Muscle of leg (tissue), 11 donors: Measurements from ENCODE around the gene DEK. TPM values are rescaled to one million over a fixed set of nuclear protein-coding genes. Genes with fewer than 3 reads are reported as not detected.
"Not testable (repeated sequence)": the region's sequence is repeated elsewhere in the genome, so short reads cannot be mapped to it uniquely, and the experiment has no call there.

Experiments
- DNase-seq: peaks from one replicate; pipeline ENCODE4 v3.0.0; 2013
- H3K27ac ChIP-seq: one replicate; pipeline ENCODE4 v1.5.1; 2013; ENCODE audit warnings: mild to moderate bottlenecking, low read length, control low read depth
- H3K27me3 ChIP-seq: one replicate; pipeline ENCODE4 v1.6.1; 2013; ENCODE audit warnings: low read length; ENCODE audit not compliant: control insufficient read depth, insufficient read depth
- H3K36me3 ChIP-seq: one replicate; pipeline ENCODE4 v1.6.1; 2013; ENCODE audit warnings: low read length; ENCODE audit not compliant: control insufficient read depth, insufficient read depth
- H3K4me1 ChIP-seq: one replicate; pipeline ENCODE4 v1.6.1; 2013; ENCODE audit warnings: low read length; ENCODE audit not compliant: control insufficient read depth, insufficient read depth
- H3K4me3 ChIP-seq: one replicate; pipeline ENCODE4 v1.5.1; 2013; ENCODE audit warnings: low read length, control low read depth
- H3K9me3 ChIP-seq: replicated peaks from 2 replicates; pipeline ENCODE4 v1.6.1; 2013; ENCODE audit warnings: low read depth, low read length; ENCODE audit not compliant: control insufficient read depth
- WGBS: methylation state at CpG from one replicate; pipeline ENCODE4 v1.1.5; 2013; ENCODE audit warnings: missing lambda C conversion rate; ENCODE audit not compliant: insufficient coverage; 5-methylcytosine and 5-hydroxymethylcytosine counted together
- polyA plus RNA-seq, 8 donors: library from polyadenylated mRNA; unstranded; fragments of 120-200 nt; gene quantifications; one replicate each; pipeline versions ENCODE4 v1.2.1 to v1.2.3, GENCODE V29; 2013; ENCODE audit warnings: inconsistent platforms in 1 of 8, low replicate concordance in 1 of 8; ENCODE audit not compliant: insufficient read length in 8 of 8, insufficient read depth in 1 of 8
- total RNA-seq: library from RNA; stranded (reverse); fragments of 120-200 nt; gene quantifications from one replicate; pipeline ENCODE4 v1.2.4, GENCODE V29; 2013

The DEK gene
- total and polyA plus RNA-seq, 9 donors: 82.6 to 141 (median 120) TPM

GRCh38 chr6:18186540-18187250 is 77.6 kb downstream of the DEK start:
- H3K36me3 ChIP-seq: peaks cover 14% of the 10 kb centered on the region
- WGBS: 78% methylated on average over 3 of the region's 4 CpGs

GRCh38 chr6:18186033-18186432 is 78.3 kb downstream of the DEK start:
- no peak overlapping the region for H3K4me3 ChIP-seq
- H3K27ac ChIP-seq: no peak overlapping the region
- H3K27me3 ChIP-seq: no peaks in the 10 kb centered on the region
- H3K4me1 ChIP-seq: no peaks in the 10 kb centered on the region
- peaks cover 7% of the 10 kb centered on the region for H3K36me3 ChIP-seq
- no peak for DNase-seq
- WGBS: 0% methylated on average over 1 of the region's 2 CpGs
- H3K9me3 ChIP-seq: no peaks in the 10 kb centered on the region

More at GRCh38 chr6:18186540-18187250, 77.6 kb downstream of the DEK start:
- Histone ChIP-seq H3K4me1 (no peaks in the 10 kb centered on the region), H3K27me3 (no peaks in the 10 kb centered on the region), H3K27ac (no peak overlapping the region), H3K4me3 (no peak overlapping the region), H3K9me3 (no peaks in the 10 kb centered on the region)
- no peak for DNase-seq

GRCh38 chr6:18185624-18186023 is 78.7 kb downstream of the DEK start:
- no peaks in the 10 kb centered on the region for H3K9me3 ChIP-seq
- WGBS: no CpG with 5 or more reads among the region's 1 CpG

GRCh38 chr6:18183766-18184165 is 80.6 kb downstream of the DEK start:
- Histone ChIP-seq H3K27ac (no peak overlapping the region), H3K36me3 (peaks cover 3% of the 10 kb centered on the region), H3K9me3 (no peaks in the 10 kb centered on the region), H3K4me1 (no peaks in the 10 kb centered on the region), H3K4me3 (no peak overlapping the region), H3K27me3 (no peaks in the 10 kb centered on the region)
- WGBS: no CpG with 5 or more reads among the region's 4 CpGs
- DNase-seq: peak; percentile 31

More at GRCh38 chr6:18185624-18186023, 78.7 kb downstream of the DEK start:
- Histone ChIP-seq H3K4me3 (no peak overlapping the region), H3K4me1 (no peaks in the 10 kb centered on the region), H3K36me3 (peaks cover 6% of the 10 kb centered on the region), H3K27ac (no peak overlapping the region), H3K27me3 (no peaks in the 10 kb centered on the region)
- DNase-seq: no peak

GRCh38 chr6:18182568-18182967 is 81.8 kb downstream of the DEK start:
- no CpG with 5 or more reads among the region's 4 CpGs for WGBS
- no peak overlapping the region for H3K4me3 ChIP-seq
- H3K36me3 ChIP-seq: no peaks in the 10 kb centered on the region
- H3K27me3 ChIP-seq: no peaks in the 10 kb centered on the region
- no peaks in the 10 kb centered on the region for H3K9me3 ChIP-seq
- H3K4me1 ChIP-seq: no peaks in the 10 kb centered on the region
- H3K27ac ChIP-seq: no peak overlapping the region
- DNase-seq: no peak

GRCh38 chr6:18179770-18180356 is 84.5 kb downstream of the DEK start:
- H3K27ac ChIP-seq: no peak overlapping the region
- no peaks in the 10 kb centered on the region for H3K36me3 ChIP-seq
- H3K4me1 ChIP-seq: no peaks in the 10 kb centered on the region
- H3K9me3 ChIP-seq: no peaks in the 10 kb centered on the region
- 69% methylated on average over 2 of the region's 5 CpGs for WGBS
- DNase-seq: peak; percentile 43
- H3K4me3 ChIP-seq: no peak overlapping the region
- H3K27me3 ChIP-seq: no peaks in the 10 kb centered on the region

- Histone ChIP-seq H3K27ac (no peak overlapping the region), H3K4me3 (no peak overlapping the region)
- no CpG with 5 or more reads among the region's 3 CpGs for WGBS
Measured at GRCh38 chr6:18178960-18179615, 85.2 kb downstream of the DEK start.

GRCh38 chr6:18177286-18177965 is 86.9 kb downstream of the DEK start:
- Histone ChIP-seq H3K9me3 (no peaks in the 10 kb centered on the region), H3K27ac (no peak overlapping the region), H3K4me3 (no peak overlapping the region), H3K4me1 (no peaks in the 10 kb centered on the region), H3K27me3 (no peaks in the 10 kb centered on the region), H3K36me3 (peaks cover 4% of the 10 kb centered on the region)
- WGBS: no CpG with 5 or more reads among the region's 4 CpGs
- DNase-seq: no peak

More at GRCh38 chr6:18178960-18179615, 85.2 kb downstream of the DEK start:
- DNase-seq: peak; percentile 17
- Histone ChIP-seq H3K9me3 (no peaks in the 10 kb centered on the region), H3K27me3 (no peaks in the 10 kb centered on the region), H3K36me3 (peaks cover 4% of the 10 kb centered on the region), H3K4me1 (no peaks in the 10 kb centered on the region)

GRCh38 chr6:18176198-18176597 is 88.1 kb downstream of the DEK start:
- peaks cover 11% of the 10 kb centered on the region for H3K36me3 ChIP-seq
- not testable (repeated sequence) for H3K27ac ChIP-seq, H3K4me1 ChIP-seq, H3K9me3 ChIP-seq, H3K27me3 ChIP-seq, H3K4me3 ChIP-seq, DNase-seq
- WGBS: 100% methylated on average over 2 of the region's 4 CpGs
